A673 (cell line): ENCODE measurements around the gene NPLOC4. TPM values are rescaled to one million over a fixed set of nuclear protein-coding genes. Genes with fewer than 3 reads are reported as not detected.

Experiments used
- BruUV-seq: library from RNA; stranded (reverse); fragments of 400-500 nt; replicated peaks from 2 replicates; lab custom pipeline; 2021; lab: Mats Ljungman, UMichigan
- CTCF ChIA-PET: fragments of 300-600 bp; sonication (Branson Sonifier 250); formaldehyde crosslinking; loops from one replicate; lab custom pipeline; 2022; ENCODE audit warnings: antibody characterized with exemption; lab: Charles Lee
- POLR2A ChIA-PET: fragments of 300-600 bp; sonication (Branson Sonifier 250); formaldehyde crosslinking; loops from one replicate; lab custom pipeline; 2022; ENCODE audit warnings: antibody characterized with exemption; ENCODE audit not compliant: low non-redundant PET; lab: Charles Lee
- DNase-seq: peaks from one replicate; pipeline ENCODE4 v3.0.0-alpha.2; 2015; ENCODE audit warnings: low spot score
- H3K27ac ChIP-seq: fragments of 200-600 bp; sonication (generic); 2 replicates; pipeline ENCODE4 v1.5.1; 2016; ENCODE audit warnings: mixed run types, low read depth, mild to moderate bottlenecking, mixed read lengths, antibody characterized with exemption, low read length; ENCODE audit not compliant: poor library complexity, severe bottlenecking
- H3K27me3 ChIP-seq: fragments of 200-600 bp; sonication (generic); replicated peaks from 2 replicates; pipeline ENCODE4 v1.6.1; 2017; ENCODE audit warnings: mixed run types, low read depth, mild to moderate bottlenecking, mixed read lengths, antibody characterized with exemption, low read length; ENCODE audit not compliant: insufficient read depth, poor library complexity
- H3K36me3 ChIP-seq: fragments of 200-600 bp; sonication (generic); 2 replicates; pipeline ENCODE4 v1.6.1; 2016; ENCODE audit warnings: mixed run types, mild to moderate bottlenecking, mixed read lengths, antibody characterized with exemption, low read length; ENCODE audit not compliant: insufficient read depth, poor library complexity, severe bottlenecking
- H3K4me1 ChIP-seq: fragments of 200-600 bp; sonication (generic); 2 replicates; pipeline ENCODE4 v1.6.1; 2017; ENCODE audit warnings: mixed run types, mild to moderate bottlenecking, mixed read lengths, antibody characterized with exemption, low read length; ENCODE audit not compliant: insufficient read depth, poor library complexity, severe bottlenecking
- H3K4me3 ChIP-seq: fragments of 200-600 bp; sonication (generic); 2 replicates; pipeline ENCODE4 v1.5.1; 2016; ENCODE audit warnings: low read depth, mixed run types, mild to moderate bottlenecking, mixed read lengths, low read length; ENCODE audit not compliant: poor library complexity, severe bottlenecking
- H3K9me3 ChIP-seq: fragments of 200-600 bp; sonication (generic); 2 replicates; pipeline ENCODE4 v1.6.1; 2016; ENCODE audit warnings: mixed run types, low read depth, mild to moderate bottlenecking, mixed read lengths, antibody characterized with exemption, low read length; ENCODE audit not compliant: poor library complexity, severe bottlenecking
- EZH2 ChIP-seq: fragments of 200-600 bp; sonication (generic); IDR thresholded peaks from 2 replicates; pipeline ENCODE4 v1.6.1; 2017; ENCODE audit warnings: borderline replicate concordance, low read depth, mild to moderate bottlenecking, mixed read lengths, antibody characterized with exemption, low read length; ENCODE audit not compliant: poor library complexity, severe bottlenecking
- intact Hi-C: fragments of 100-400 bp; cut with micrococcal nuclease; formaldehyde crosslinking; loops from one replicate; pipeline ENCODE4 v1.10.0; 2022; ENCODE audit not compliant: unreplicated experiment
- total RNA-seq: library from RNA; stranded (reverse); gene quantifications from 2 replicates; pipeline ENCODE4 v1.2.3, GENCODE V29; 2021
- TF ChIP-seq, protein P1 (sequence below): fragments of 300-800, 200-600 bp; sonication (generic); conservative IDR thresholded peaks from 2 replicates; pipeline ENCODE4 v1.5.1; 2017; ENCODE audit warnings: low read depth, mild to moderate bottlenecking, antibody characterized with exemption, low read length, moderate library complexity, mixed read lengths

NPLOC4 gene
- total RNA-seq, 1 experiment from 2014 or later: 195 TPM

DNA sequence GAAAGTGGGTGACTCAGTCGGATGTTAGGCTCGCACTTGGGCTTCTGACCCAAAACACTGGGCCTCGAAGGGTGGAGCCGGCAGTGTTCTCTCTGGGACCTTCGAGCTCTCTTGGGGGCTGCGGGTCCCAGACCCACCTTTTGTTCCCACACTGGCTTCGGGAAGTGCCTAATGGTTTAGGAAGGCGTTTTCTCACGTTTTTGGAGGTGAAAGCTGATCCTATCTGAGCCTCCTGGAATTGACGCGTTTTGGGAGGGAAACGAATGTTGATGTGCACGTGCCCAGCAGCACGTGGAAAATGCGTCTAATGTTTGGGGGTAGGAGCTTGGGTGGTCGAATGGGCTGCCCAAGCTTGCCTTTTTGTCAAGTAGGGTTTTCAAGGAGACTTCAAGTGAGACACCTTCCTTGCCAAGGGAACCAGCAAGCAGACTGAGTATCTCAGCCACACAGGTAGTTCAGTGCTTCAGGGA lies 47.6 kb upstream of the NPLOC4 start:
- BruUV-seq: TSS peak; percentile 71
- H3K27me3 ChIP-seq: no peaks in the 10 kb centered on the region
- peaks cover 36% of the 10 kb centered on the region for H3K36me3 ChIP-seq
- H3K4me1 ChIP-seq: peaks cover 25% of the 10 kb centered on the region
- peak overlapping the region; percentile 90 for H3K27ac ChIP-seq
- ChIA-PET CTCF (no interaction called here), POLR2A (no interaction called here)
- DNase-seq: peak; percentile 41
- TF ChIP-seq EZH2: no peak
- TF ChIP-seq, protein P1, sequence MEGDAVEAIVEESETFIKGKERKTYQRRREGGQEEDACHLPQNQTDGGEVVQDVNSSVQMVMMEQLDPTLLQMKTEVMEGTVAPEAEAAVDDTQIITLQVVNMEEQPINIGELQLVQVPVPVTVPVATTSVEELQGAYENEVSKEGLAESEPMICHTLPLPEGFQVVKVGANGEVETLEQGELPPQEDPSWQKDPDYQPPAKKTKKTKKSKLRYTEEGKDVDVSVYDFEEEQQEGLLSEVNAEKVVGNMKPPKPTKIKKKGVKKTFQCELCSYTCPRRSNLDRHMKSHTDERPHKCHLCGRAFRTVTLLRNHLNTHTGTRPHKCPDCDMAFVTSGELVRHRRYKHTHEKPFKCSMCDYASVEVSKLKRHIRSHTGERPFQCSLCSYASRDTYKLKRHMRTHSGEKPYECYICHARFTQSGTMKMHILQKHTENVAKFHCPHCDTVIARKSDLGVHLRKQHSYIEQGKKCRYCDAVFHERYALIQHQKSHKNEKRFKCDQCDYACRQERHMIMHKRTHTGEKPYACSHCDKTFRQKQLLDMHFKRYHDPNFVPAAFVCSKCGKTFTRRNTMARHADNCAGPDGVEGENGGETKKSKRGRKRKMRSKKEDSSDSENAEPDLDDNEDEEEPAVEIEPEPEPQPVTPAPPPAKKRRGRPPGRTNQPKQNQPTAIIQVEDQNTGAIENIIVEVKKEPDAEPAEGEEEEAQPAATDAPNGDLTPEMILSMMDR: no peak
- H3K9me3 ChIP-seq: no peaks in the 10 kb centered on the region
- peak overlapping the region; percentile 93 for H3K4me3 ChIP-seq
- intact Hi-C loops: no loop called here

DNA sequence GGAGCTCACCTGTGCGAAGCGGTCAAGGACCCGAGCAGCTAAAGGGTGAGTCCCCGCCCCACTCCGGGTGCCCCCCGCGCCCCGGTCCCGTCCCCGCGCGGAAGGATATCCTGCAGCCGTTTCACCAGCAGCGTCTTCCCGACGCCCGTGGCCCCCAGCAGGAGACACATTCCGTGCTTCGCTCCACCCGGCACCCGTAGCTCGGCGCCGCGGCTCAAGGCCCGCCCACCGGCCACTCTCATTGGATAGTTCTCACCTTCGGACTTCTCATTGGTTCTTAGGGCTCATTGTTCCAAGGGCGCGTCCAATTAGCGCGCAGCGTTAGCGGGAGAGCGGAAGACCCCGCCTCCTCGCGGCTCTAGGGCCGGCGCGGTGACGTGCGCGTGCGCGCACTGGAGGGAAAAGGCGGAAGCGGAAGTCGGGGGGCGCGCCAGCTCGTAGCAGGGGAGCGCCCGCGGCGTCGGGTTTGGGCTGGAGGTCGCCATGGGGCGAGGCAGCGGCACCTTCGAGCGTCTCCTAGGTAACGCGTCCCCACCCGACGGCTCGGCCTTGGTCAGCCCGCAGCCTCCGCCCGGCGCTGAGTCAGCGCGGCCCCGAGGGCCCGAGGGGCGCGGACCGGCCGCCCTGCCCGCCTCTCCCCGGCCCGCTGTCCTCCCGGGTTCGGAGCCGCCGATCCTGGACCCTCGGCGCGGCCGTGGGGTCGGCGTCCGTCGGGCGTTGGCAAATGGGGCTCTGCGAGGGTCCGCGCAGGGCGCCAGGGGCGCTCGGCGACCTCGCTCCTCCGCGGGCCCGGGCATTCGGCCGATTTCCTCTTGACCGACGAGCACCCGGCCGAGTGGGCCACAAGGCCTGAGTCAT lies 46.9 kb upstream of the NPLOC4 start, which contains the start of the genes ARL16 and HGS:
Gene ARL16, minus strand, starts transcription at position 214 of the 858 bp plus-strand sequence. Its CDS starts 44 bp downstream, at position 170.
Gene HGS, plus strand, starts transcription at position 428 of the 858 bp plus-strand sequence. Its CDS starts 56 bp downstream, at position 484.
- ChIA-PET CTCF (interaction anchor here (0.7 to 1.0 kb wide), 2 partner anchors 10 to 280 kb away, joined by 3 to 5 read pairs; no protein-coding TSS in a partner anchor), POLR2A (no interaction called here)
- TF ChIP-seq, protein P1: no peak
- no peak for TF ChIP-seq EZH2
- intact Hi-C loops: no loop called here
- H3K36me3 ChIP-seq: peaks cover 32% of the 10 kb centered on the region
- DNase-seq: peak; percentile 100
- no TSS peak for BruUV-seq
- peak within 1 kb of the TSS; percentile 93 for H3K4me3 ChIP-seq
- H3K9me3 ChIP-seq: no peaks in the 10 kb centered on the region
- peaks cover 25% of the 10 kb centered on the region for H3K4me1 ChIP-seq
- H3K27ac ChIP-seq: peak within 1 kb of the TSS; percentile 90
- no peaks in the 10 kb centered on the region for H3K27me3 ChIP-seq

DNA sequence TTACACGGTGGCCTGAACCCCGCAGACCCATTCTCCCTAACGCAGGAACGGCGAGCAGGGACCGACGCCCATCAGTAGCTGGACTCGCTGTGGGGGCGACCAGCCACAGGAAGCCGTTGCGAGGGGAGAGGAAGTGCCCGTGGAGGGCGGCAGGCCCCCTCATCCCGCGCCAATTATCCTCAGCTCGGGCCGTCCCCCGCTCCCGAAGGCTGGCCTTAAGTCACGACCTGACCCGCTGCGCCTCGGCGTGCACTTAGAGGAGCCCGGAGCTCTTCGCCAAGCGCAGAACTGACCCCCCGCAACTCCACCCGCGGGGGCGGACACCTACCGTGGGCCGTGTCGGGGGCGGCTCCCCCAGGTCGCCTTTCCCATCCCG lies 46.3 kb upstream of the NPLOC4 start:
- intact Hi-C loops: no loop called here

More for the DNA sequence above, 46.3 kb upstream of the NPLOC4 start:
- Histone ChIP-seq H3K4me1 (peaks cover 25% of the 10 kb centered on the region), H3K4me3 (peak overlapping the region; percentile 93), H3K27ac (peak overlapping the region; percentile 90), H3K27me3 (no peaks in the 10 kb centered on the region), H3K36me3 (peaks cover 26% of the 10 kb centered on the region), H3K9me3 (no peaks in the 10 kb centered on the region)
- CTCF ChIA-PET: interaction anchor here (1.0 kb wide), 1 partner anchor 11 kb away, joined by 3 read pairs; no protein-coding TSS in a partner anchor
- no TSS peak for BruUV-seq
- POLR2A ChIA-PET: no interaction called here
- TF ChIP-seq EZH2: no peak
- TF ChIP-seq, protein P1: no peak
- DNase-seq: no peak
